Right cardiac atrium (tissue), 5 donors: ENCODE measurements around the gene BTBD18. TPM values are rescaled to one million over a fixed set of nuclear protein-coding genes. Genes with fewer than 3 reads are reported as not detected.

Experiments used
- ATAC-seq, 2 donors: fragments of 200-7000 bp; cut with Tn5 transposase; one replicate each; pipeline versions ENCODE4 v1.8.0 to v1.9.1; 2020; ENCODE audit warnings: moderate library complexity in 2 of 2, mild to moderate bottlenecking in 1 of 2
- DNase-seq, 3 donors: peaks; one replicate each; pipeline ENCODE4 v3.0.0-alpha.2; 2020
- H3K27ac ChIP-seq: one replicate; pipeline ENCODE4 v1.5.1; 2013; ENCODE audit warnings: mild to moderate bottlenecking, low read length, control low read depth, moderate library complexity
- H3K27me3 ChIP-seq: one replicate; pipeline ENCODE4 v1.6.1; 2013; ENCODE audit not compliant: control insufficient read depth, insufficient read depth
- H3K4me1 ChIP-seq: one replicate; pipeline ENCODE4 v1.6.1; 2013; ENCODE audit warnings: low read length; ENCODE audit not compliant: control insufficient read depth, insufficient read depth
- H3K4me3 ChIP-seq: one replicate; pipeline ENCODE4 v1.5.1; 2013; ENCODE audit warnings: low read length, control low read depth
- H3K9me3 ChIP-seq: one replicate; pipeline ENCODE4 v1.6.1; 2013; ENCODE audit warnings: low read length; ENCODE audit not compliant: control insufficient read depth
- WGBS: extraction: QIAGEN DNeasy Blood & Tissue Kit; methylation state at CpG from one replicate; pipeline ENCODE4 v1.1.7; 2013; 5-methylcytosine and 5-hydroxymethylcytosine counted together
- intact Hi-C, 4 donors: fragments of 100-400 bp; cut with DNase I; formaldehyde crosslinking; loops; one replicate each; pipeline versions ENCODE4 v1.11.0 to v1.14.0; 2022 to 2023
- polyA plus RNA-seq: library from polyadenylated mRNA; stranded (reverse); fragments of 200-250 nt; gene quantifications from one replicate; pipeline ENCODE4 v1.2.3, GENCODE V29; 2013
- total RNA-seq, 4 donors: library from RNA; stranded (reverse); fragmentation: NEBNext Ultra II Directional; extraction: Animal tissue kit (Norgen Biotek cat#: 25700); gene quantifications; one replicate each; pipeline ENCODE4 v1.2.1, GENCODE V29; 2021
- donor health status: healthy with polysubstance abuse.
- donor health status: DM: no; HTN: yes; CAD: no.
- donor health status: DM: no; HTN: no; CAD: no.
- donor health status: DM: no; HTN: yes; CAD: no; lungs with severe emphysema.
- donor health status: DM: yes; HTN: yes; CAD: no.

BTBD18 gene
- total and polyA plus RNA-seq, 5 donors, result 0.02 TPM; not detected in 4

- 80% methylated on average over 6 of the region's 6 CpGs for WGBS
- H3K9me3 ChIP-seq, result no peaks in the 10 kb centered on the region
- H3K27ac ChIP-seq, result no peak overlapping the region
- no peak for DNase-seq
- H3K27me3 ChIP-seq, result no peaks in the 10 kb centered on the region
- intact Hi-C loops, result loop anchor here in 1 of 4 donors (5.0 kb wide), 1 partner anchor 38 kb away; the partner anchor contains the start of gene ZDHHC5
- no peak for ATAC-seq
- no peaks in the 10 kb centered on the region for H3K4me1 ChIP-seq
- H3K4me3 ChIP-seq, result no peak overlapping the region
Observed at GRCh38 chr11:57704932-57705331, 46.7 kb downstream of the BTBD18 start.

- no peaks in the 10 kb centered on the region for H3K9me3 ChIP-seq
- no peaks in the 10 kb centered on the region for H3K4me1 ChIP-seq
- no peak overlapping the region for H3K27ac ChIP-seq
- intact Hi-C loops, result no loop called here
- H3K27me3 ChIP-seq, result no peaks in the 10 kb centered on the region
- DNase-seq (no peak), ATAC-seq (no peak)
- H3K4me3 ChIP-seq, result no peak overlapping the region
- WGBS, result 84% methylated on average over 4 of the region's 4 CpGs
Observed at GRCh38 chr11:57703341-57703740, 48.3 kb downstream of the BTBD18 start.

- H3K4me1 ChIP-seq, result no peaks in the 10 kb centered on the region
- H3K27ac ChIP-seq, result no peak overlapping the region
- WGBS, result 47% methylated on average over 3 of the region's 3 CpGs
- DNase-seq (no peak), ATAC-seq (no peak)
- H3K4me3 ChIP-seq, result no peak overlapping the region
- intact Hi-C loops, result no loop called here
- H3K27me3 ChIP-seq, result no peaks in the 10 kb centered on the region
- H3K9me3 ChIP-seq, result no peaks in the 10 kb centered on the region
Observed at GRCh38 chr11:57700425-57700824, 51.2 kb downstream of the BTBD18 start.

- intact Hi-C loops, result no loop called here
- H3K27me3 ChIP-seq, result no peaks in the 10 kb centered on the region
- H3K27ac ChIP-seq, result no peak overlapping the region
- WGBS, result 88% methylated on average over 10 of the region's 10 CpGs
- ATAC-seq (no peak), DNase-seq (no peak)
- no peaks in the 10 kb centered on the region for H3K4me1 ChIP-seq
- H3K4me3 ChIP-seq, result no peak overlapping the region
- H3K9me3 ChIP-seq, result no peaks in the 10 kb centered on the region
Observed at GRCh38 chr11:57699813-57700212, 51.8 kb downstream of the BTBD18 start.

GRCh38 chr11:57698843-57699365, 52.7 kb downstream of the BTBD18 start:
- DNase-seq, result peak in 2 of 3 donors; percentile 50 to 55
- Histone ChIP-seq H3K27ac (no peak overlapping the region), H3K9me3 (no peaks in the 10 kb centered on the region), H3K27me3 (no peaks in the 10 kb centered on the region), H3K4me3 (no peak overlapping the region), H3K4me1 (no peaks in the 10 kb centered on the region)
- peak; percentile 22 to 33 for ATAC-seq
- intact Hi-C loops, result no loop called here
- WGBS, result 86% methylated on average over 18 of the region's 18 CpGs

Other genes starting within 250 kb of the BTBD18 start
- gene SLC43A1, start 236.1 kb downstream of the BTBD18 start, total RNA-seq, result 1 to 10 TPM; 3.4 to 10.0 (median 8.8) TPM
- gene SLC43A1, start 236.1 kb downstream of the BTBD18 start, polyA plus RNA-seq, result 8.4 TPM
- gene TIMM10, start 221.1 kb downstream of the BTBD18 start, total RNA-seq, result 10 to 100 TPM; 40.6 to 68.8 (median 50.2) TPM
- 59.2 TPM for gene TIMM10, start 221.1 kb downstream of the BTBD18 start, polyA plus RNA-seq
- not detected for gene SMTNL1, start 214.2 kb downstream of the BTBD18 start, total RNA-seq
- not detected for gene SMTNL1, start 214.2 kb downstream of the BTBD18 start, polyA plus RNA-seq
- 10 to 100 TPM; 22.6 to 28.8 (median 24.6) TPM for gene UBE2L6, start 184.1 kb downstream of the BTBD18 start, total RNA-seq
- gene UBE2L6, start 184.1 kb downstream of the BTBD18 start, polyA plus RNA-seq, result 19.8 TPM
- 100 to 1,000 TPM; 181 to 294 (median 203) TPM for gene SERPING1, start 154.1 kb downstream of the BTBD18 start, total RNA-seq
- 268 TPM for gene SERPING1, start 154.1 kb downstream of the BTBD18 start, polyA plus RNA-seq
- 1 to 10 TPM in 1 of 4 donors, under 1 TPM in 3; 0.33 to 1.1 (median 0.62) TPM for gene YPEL4, start 101.9 kb downstream of the BTBD18 start, total RNA-seq
- 1.5 TPM for gene YPEL4, start 101.9 kb downstream of the BTBD18 start, polyA plus RNA-seq
- 1 to 10 TPM; 6.3 to 8.2 (median 7.2) TPM for gene CLP1, start 94.1 kb downstream of the BTBD18 start, total RNA-seq
- 4.6 TPM for gene CLP1, start 94.1 kb downstream of the BTBD18 start, polyA plus RNA-seq
- gene ZDHHC5, start 83.7 kb downstream of the BTBD18 start, total RNA-seq, result 10 to 100 TPM; 38.9 to 60.4 (median 54.3) TPM
- 27.0 TPM for gene ZDHHC5, start 83.7 kb downstream of the BTBD18 start, polyA plus RNA-seq
- gene MED19, start 39.6 kb downstream of the BTBD18 start, total RNA-seq, result 10 to 100 TPM in 2 of 4 donors, 1 to 10 TPM in 2; 8.4 to 10.5 (median 9.5) TPM
- gene MED19, start 39.6 kb downstream of the BTBD18 start, polyA plus RNA-seq, result 9.8 TPM
- gene TMX2, start 39.2 kb downstream of the BTBD18 start, total RNA-seq, result 10 to 100 TPM; 57.4 to 78.1 (median 70.8) TPM
- 73.2 TPM for gene TMX2, start 39.2 kb downstream of the BTBD18 start, polyA plus RNA-seq
- gene SELENOH, start 10.3 kb downstream of the BTBD18 start, total RNA-seq, result 100 to 1,000 TPM in 2 of 4 donors, 10 to 100 TPM in 2; 91.3 to 110 (median 99.1) TPM
- gene SELENOH, start 10.3 kb downstream of the BTBD18 start, polyA plus RNA-seq, result 163 TPM
- gene CTNND1, start 10.0 kb upstream of the BTBD18 start, total RNA-seq, result 10 to 100 TPM; 66.6 to 98.6 (median 77.5) TPM
- 32.2 TPM for gene CTNND1, start 10.0 kb upstream of the BTBD18 start, polyA plus RNA-seq